Eye (tissue), 1 donor: Measurements from ENCODE around the gene MAPK8.
"Not testable (repeated sequence)": the region's sequence is repeated elsewhere in the genome, so short reads cannot be mapped to it uniquely, and the experiment has no call there.

ENCODE experiments used
- DNase-seq: peaks from one replicate; pipeline ENCODE4 v3.0.0-alpha.2; 2015

The MAPK8 gene

DNA sequence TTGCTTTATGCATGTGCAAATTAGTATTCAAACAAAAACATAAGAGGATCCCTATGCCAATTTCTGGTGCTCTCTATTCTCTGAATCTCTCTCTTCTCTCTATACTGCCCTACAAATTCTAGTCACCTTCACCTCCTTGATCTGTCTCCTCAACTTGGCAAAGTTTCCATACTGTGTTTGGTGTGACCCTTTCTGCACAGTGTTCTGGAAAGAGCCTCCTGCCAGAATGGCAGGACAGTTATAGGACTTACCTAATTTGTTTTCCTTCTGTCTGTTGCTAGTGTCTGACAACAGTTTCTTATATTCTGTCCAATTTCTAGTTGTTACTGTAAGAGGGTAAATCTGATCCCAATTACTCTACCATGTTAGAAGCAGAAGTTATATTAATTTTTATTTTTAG, 34.3 kb downstream of the MAPK8 start:
- no peak for DNase-seq

DNA sequence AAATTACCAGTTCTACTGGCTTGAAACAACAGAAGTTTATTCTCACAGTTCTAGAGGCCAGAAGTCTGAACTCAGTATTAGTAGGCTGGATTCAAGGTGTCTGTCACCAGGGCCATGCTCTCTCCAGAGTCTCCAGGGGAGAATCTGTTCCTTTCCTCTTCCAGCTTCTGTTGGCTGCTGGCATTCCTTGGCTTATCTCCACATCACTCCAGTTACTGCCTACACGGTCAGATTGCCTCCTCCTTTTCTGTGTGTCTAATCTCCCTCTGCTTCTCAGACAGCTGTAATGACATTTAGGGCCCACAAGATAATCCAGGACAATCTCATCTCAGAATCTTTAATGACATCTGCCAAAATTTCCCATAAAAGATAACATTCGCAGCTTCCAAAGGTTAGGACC, 36.6 kb downstream of the MAPK8 start:
- DNase-seq = no peak

DNA sequence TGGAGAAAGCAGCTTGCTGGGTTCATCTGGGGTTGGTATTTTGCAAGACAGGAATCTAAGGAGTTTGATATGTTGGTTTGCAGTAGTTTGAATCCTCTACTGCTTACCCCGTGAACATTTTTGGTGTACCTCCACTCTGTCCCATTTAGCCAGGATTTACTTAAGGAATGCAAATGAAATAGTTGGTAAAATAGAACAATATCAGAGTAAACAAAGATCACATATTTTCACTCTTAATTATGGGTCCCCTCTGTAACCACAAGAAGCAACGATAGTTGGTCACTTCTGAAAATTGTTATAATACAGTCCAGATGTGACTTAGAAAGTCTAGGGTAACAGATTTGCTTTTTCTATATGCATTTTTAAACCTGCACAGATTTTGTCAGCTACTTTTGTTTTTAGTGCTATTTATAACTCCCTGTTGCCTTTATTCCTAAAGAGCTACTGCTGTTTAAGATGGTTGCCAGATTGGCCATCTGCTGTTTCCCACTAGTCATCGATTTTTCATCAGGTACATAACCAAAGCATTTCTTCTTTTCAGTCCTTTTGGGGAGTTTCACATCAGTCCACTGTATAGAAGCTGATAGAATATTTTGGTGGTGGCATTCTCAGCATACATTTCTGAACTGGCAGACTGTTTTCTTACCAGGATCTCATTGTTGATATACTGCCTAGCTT, 37.6 kb downstream of the MAPK8 start:
- DNase-seq = no peak

DNA sequence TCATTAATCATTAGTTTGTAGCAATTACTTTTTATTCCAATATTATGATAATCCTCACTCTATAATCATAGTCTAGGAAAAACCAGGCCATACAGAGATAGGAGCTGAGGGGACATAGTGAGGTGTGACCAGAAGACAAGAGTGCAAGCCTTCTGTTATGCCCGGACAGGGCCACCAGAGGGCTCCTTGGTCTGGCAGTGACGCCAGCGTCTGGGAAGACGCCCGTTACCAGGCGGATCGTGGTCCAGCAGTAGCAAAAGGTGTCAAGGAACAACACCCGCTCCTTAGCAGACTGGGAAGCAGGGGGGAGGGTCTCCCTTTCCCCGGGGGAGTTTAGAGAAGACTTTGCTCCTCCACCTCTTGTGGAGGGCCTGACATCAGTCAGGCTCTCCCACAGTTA, 39.8 kb downstream of the MAPK8 start:
- DNase-seq = not testable (repeated sequence)

DNA sequence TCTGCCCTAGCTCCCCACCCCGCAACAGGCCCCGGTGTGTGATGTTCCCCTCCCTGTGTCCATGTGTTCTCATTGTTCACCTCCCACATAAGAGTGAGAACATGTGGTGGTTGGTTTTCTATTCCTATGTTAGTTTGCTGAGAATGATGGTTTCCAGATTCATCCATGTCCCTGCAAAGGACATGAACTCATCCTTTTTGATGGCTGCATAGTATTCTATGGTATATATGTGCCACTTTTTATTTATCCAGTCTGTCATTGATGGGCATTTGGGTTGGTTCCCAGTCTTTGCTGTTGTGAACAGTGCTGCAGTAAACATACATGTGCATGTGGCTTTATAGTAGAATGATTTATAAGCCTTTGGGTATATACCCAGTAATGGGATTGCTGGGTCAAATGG, 41.1 kb downstream of the MAPK8 start:
- not testable (repeated sequence) for DNase-seq

DNA sequence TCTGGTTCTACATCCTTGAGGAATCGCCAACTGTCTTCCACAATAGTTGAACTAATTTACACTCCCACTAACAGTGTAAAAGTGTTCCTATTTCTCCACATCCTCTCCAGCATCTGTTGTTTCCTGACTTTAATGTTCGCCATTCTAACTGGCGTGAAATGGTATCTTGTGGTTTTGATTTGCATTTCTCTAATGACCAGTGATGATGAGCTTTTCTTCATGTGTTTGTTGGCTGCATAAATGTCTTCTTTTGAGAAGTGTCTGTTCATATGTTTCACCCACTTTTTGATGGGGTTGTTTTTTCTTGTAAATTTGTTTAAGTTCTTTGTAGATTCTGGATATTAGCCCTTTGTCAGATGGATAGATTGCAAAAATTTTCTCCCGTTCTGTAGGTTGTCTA, 41.5 kb downstream of the MAPK8 start:
- DNase-seq = not testable (repeated sequence)

DNA sequence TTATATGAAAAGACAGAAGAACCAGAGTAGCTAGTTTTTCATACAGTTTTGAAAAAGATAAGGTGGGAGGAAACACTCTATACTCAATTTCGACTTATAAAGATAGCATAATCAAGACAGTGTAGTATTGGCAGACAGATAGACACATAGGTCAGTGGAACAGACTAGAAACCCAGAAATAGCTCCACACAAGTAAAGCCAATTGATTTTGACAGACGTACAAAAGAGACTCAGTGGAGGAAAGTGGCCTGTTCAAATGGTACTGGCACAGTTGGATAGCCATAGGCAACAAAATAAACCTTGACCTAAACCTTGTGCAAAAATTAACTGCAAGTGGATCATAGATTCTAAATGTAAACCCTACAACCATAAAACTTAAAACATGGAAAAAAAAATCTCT, 46.8 kb downstream of the MAPK8 start:
- no peak for DNase-seq

DNA sequence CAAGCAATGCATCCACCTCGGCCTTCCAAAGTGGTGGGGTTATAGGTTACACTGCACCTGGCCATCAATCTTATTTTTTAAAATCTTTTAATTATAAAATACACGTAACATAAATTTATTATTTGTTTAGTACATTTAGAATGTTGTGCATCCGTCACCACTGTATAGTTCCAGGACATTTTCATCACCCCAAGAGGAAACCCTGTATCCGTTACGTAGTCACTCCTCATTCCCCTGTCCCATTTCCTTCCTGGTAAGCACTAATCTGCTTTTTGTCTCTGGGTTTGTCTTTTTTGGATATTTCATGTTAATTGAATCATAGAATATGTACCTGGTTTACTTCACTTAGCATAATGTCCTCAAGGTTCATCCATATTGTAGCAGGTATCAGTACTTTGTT, 51.2 kb downstream of the MAPK8 start:
- DNase-seq = no peak

DNA sequence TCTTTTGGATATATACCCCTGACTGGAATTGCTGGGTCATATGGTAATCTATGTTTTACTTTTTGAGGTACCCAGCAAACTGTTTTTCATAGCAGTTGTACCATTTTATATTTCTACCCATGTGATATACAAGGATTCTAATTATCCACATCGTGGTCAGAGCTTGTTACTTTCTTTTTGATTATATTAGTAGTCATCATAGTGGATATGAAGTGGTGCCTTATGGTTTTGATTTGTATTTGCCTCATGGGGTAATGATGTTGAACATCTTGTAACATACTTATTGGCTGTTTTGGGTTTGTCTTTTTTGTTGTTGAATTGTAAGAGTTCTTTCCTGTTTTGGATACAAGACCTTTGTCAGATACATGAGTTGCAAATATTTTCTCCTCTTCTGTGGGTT, 51.7 kb downstream of the MAPK8 start:
- DNase-seq = no peak

DNA sequence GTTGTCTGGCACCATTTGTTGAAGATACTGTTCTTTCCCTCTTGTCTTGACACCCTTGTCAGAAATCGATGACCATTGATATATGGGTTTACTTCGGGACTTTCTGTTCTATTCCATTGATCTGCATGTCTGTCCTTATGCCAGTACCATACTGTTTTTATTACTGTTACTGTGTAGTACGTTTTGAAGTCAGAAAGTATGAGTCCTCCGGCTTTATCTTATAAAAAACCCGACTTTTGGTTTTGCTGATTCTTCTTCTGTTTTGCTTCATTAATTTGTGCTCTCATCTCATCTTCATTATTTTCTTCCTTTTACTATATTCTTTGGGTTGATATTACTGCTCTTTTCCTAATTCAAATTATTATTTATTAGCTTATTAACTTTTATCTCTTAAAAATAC, 52.4 kb downstream of the MAPK8 start:
- no peak for DNase-seq

DNA sequence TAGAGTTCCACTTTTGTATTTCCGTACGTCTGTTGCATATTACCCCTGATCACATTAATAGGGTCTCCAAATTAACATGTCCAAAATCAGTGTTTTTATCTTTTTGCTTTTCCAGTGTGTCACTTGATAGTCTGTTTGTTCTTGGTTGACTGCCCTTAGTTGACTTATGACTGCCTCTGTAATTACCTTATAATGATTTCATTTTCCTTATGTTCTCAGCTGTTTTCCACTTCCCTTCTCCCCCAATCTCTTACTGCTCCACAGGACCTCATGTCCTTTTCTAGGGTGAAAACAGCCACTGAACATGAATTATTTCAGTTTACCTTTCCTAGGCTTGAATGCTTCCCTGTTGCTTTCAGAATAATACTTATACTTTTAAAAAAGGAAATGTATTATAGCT, 54.7 kb downstream of the MAPK8 start:
- DNase-seq = no peak

DNA sequence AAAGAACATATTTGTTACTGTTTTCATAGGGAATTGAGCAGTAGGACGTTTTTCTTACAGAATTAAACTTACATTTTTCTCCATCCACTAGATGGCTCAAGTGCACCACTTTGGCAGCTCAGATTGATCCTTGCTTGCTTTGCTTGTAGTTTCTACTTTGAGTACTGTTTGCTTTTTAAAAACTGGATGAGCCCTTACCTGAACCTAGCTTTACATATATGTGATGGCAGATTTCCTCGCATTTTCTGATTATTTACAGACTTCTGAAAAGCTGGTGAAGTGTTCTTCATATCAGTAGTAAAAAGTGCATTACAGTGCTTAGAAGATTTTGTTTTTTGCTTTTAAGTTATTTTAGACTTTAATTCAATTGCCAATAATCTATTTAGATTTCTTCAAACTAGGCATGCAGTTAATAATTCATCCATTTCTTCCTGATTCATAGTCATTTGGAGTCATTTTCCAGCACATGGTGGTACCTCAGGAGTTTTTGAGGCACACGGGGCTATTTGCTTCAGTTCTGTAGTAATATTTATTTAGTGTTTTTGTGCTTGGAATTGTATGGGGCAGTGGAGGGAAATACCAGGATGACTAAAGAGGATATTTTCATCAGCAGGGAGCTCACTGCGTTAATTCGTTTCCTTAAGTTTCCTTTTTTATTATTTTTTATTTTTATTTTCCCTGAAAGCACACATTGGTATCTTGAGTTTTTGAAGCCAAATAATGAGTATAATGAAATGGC, 57.3 kb downstream of the MAPK8 start:
- DNase-seq = peak; percentile 85

DNA sequence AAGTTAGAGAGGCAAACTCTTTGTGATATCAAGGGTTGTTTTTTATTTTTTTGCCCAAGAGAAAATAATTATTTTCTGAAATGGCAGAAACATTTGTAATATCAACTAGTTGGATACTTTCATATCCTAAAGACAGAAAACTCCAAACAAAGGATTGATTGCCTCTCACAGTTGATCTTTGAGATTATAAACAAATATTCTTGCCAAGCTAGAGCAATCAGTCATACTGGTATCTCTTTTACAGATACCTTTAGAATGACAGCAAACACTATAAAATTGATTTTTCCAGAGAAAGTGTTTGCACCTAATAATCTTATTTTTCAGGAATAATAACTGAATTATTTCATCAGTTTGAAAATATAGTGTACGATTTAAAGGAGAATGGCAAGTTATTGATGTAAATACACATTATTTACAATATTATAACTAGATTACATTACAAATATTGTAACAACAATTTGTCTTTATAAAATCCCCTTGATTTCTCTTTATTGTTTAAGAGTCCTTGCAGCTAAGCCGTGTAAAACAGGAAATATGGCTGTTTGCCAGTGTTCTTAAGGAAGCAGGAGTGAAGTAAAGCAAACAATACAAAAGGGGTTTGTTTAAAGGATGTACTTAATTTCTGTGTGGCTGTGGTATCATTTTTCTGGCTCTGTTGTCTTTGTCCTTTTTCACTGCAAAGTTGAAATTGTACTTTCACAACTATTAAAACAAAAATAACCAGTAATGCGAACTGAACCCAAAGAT, 58.4 kb downstream of the MAPK8 start:
- no peak for DNase-seq

DNA sequence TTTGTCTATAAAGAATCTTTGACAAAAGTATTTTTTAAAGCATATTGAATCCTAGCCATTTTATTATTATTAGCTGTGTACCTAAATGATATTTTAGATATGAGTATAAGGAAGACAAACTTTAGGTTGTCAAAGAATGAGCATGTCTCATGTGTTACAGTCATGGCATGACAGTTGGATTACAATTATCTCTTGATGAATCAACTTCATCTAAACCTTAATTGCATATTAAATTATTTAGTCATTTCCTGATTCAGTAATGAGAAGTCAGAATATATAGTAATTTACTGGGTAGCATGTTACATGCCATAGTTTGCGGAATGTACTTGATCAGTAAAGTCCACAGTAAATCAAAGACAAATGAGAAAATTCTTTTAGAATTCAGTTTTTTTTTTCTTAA, 59.2 kb downstream of the MAPK8 start:
- no peak for DNase-seq

DNA sequence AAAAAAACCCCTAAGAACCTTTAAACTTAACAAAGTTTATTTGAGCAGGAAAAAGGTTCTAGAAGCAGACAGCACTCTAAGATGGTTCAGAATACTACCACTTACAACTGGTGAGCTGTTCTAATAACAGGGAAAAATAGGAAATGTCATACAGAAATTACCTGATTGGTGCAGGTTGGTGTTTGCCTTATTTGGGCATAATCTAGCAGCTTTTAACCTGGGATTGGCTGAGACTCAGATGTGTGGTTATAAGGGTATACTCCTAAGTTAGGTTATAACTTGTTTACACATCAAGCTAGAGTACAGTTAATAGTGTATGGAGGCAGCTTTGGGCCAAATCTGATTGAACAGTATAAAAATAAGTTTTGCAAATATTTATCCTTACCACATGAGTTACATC, 59.8 kb downstream of the MAPK8 start:
- no peak for DNase-seq

DNA sequence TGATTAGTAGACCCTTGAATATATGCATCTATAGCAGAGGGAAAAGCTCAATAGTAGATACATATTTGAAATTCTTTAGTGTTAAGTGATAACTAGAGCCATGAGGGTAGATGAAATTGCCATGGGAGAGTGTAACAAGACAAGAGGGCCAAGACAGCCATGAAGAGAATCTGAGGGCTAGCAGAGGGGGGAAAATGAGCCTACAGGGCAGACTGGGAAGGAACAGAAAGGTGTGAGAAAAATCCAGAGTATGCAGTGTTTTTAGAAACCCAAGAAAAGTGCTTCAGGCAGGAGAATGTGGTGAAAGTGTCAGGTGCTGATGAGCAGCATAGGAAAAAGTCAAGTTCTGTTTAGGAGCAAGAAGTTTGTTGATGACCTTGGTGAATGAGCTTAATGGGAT, 63.0 kb downstream of the MAPK8 start:
- no peak for DNase-seq

DNA sequence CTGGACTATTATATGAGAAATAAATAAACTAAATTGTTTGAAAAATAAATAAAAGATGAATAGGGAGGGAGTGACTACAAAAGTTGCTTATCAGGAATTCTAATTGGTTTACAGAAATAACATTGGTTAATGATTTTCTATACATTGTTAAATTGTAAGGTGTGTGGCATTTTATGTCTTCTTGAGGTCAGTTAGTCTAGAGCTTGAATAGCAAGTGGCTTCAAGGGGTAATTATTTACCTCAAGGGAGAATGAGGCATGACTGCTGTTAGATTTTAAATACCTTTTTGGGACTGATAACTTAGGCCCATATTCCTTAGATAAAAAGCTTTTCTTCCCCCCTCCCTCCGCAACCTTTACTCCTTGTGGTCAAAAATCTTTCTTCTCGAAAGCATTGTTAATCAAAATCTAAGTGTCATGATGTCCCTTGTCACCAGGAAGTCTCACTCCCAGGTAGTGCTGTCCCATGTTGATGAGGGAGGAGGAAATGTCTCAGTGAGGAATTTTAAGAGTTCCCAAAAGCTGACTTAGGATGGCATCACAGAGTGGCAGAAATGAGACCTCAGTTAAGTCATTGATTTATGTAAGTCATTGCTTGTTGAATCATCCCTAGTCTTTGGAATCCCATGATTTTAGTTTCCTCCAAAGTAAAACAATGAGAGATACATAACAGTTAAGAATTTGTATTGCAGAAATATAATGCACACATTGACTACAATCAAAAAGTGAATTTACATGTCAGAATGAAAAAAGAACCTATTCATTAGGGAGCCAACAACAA, 71.5 kb downstream of the MAPK8 start:
- no peak for DNase-seq

DNA sequence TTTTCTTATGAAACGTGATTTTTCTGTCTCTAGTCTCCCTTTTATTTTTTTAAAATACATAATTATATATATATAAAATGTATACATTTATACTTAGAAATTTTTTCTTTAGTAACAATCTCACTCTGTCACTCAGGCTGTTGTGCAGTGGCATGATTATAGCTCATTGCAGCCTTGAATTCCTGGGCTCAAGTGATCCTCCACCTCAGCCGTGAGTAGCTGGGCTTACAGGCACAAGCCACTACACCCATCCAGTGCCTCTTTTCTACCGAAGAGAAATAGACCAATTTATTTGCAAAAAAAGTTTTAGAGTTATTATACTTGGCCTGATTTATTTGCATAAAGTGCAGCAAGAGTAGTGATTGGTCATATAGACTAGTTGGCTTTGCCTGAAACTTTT, 72.2 kb downstream of the MAPK8 start:
- DNase-seq = no peak

DNA sequence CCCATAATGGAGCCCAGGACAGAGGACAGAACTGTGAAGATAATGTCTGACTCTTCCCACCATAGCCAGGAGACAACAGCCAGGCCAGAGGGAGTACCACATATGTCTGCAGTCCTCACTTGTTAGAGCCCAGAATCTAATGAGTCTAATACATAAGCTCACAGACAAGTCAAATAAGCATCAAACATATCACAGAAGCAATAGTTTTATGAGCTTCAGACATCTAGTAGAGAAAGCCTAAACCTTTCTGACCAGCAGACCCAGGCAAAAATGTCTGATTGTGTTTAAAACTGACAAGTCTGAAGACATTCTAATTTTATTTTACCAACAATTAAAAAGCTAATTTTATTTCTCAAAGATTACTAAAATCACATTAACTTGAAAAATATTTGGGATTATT, 75.5 kb downstream of the MAPK8 start:
- DNase-seq = no peak

DNA sequence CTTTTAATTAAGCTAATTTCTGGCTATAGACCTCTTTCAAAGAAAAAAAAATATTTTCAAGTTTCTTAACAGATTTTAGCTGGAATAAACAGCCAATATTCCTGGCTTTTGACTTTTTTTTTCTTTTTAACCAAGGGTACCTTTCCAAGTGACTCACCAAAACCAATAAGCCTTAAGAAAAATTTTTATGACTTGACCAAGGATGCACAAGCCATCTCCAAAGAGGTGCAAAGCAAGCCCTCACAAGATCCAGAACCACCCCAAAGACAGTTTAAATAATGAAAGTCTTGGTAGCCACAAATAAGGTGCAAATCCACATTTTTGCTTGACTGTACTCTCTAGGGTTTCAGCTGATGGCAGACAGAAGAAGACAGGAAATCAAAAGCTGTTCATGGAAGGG, 76.5 kb downstream of the MAPK8 start:
- DNase-seq = no peak

DNA sequence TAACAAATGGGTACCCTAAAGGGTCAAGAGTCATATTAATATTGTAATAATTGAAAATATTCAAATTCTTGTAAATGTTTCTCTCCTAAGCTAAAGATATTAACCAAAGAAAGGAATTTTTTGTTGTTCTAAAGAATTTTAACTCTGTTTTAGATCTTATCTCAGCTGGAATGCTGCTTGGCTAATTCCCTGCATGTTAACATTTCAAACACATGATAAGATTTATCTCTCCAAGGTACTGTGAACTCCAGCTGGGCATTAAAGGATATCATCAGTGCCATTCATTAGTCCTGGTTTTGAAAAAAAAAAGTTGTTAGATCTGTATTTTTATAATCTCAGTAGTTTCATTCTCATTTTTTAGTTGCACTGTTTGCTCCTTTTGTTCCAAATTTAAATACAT, 76.9 kb downstream of the MAPK8 start:
- DNase-seq = no peak

DNA sequence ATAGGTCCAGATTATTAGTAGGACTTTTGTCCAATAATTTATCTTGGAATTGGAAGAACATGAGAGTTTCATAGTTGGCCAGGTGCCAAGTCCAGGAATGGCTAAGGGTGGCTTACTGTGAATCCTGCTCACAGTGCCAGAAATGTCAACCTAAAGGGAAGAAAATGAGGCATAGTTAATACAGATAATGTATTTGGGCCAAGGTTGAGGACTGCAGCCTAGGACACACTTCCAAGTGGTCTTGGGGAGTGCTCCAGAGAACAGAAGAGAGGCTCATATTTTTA, 78.2 kb downstream of the MAPK8 start:
- no peak for DNase-seq

DNA sequence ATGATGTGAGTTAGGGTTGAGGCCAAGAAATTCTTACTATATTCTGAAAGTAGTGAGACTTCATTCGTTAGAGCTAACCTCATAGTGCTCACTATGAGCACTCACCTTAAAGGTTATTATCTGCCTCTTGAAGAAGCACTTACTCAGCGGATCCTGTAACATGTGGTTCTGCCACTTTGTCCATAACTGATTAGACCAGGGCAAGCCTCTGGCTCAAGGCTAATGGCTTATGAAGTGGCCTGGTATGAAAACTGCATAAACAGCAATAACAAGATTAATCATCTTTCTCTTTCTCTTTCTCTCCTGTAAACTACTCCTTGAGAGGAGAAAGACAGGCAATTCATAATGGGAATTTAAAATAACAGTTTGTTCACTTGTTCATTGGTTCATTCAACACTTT, 82.8 kb downstream of the MAPK8 start:
- no peak for DNase-seq
